Loucy (cell line): ENCODE results near the gene TGM2.

Source experiments
- H2AFZ ChIP-seq: fragments of 200-600 bp; sonication (generic); 2 replicates; pipeline ENCODE4 v1.6.0; 2016; ENCODE audit warnings: antibody characterized with exemption, mild to moderate bottlenecking, low read length, moderate library complexity
- H3F3A ChIP-seq: fragments of 200-600 bp; 2 replicates; pipeline ENCODE4 v1.6.0; 2016; ENCODE audit warnings: antibody characterized with exemption, low read depth, mild to moderate bottlenecking
- H3K27me3 ChIP-seq: fragments of 200-600 bp; sonication (generic); 2 replicates; pipeline ENCODE4 v1.6.1; 2014; ENCODE audit warnings: low read length, mild to moderate bottlenecking; ENCODE audit not compliant: insufficient read depth, poor library complexity, severe bottlenecking
- H3K36me3 ChIP-seq: fragments of 200-600 bp; sonication (generic); 2 replicates; pipeline ENCODE4 v1.6.1; 2016; ENCODE audit warnings: low read length; ENCODE audit not compliant: insufficient read depth
- H3K4me1 ChIP-seq: fragments of 200-600 bp; sonication (generic); 2 replicates; pipeline ENCODE4 v1.5.1; 2014; ENCODE audit warnings: low read length, mild to moderate bottlenecking; ENCODE audit not compliant: insufficient read depth, poor library complexity, severe bottlenecking
- H3K4me2 ChIP-seq: fragments of 200-600 bp; sonication (generic); 2 replicates; pipeline ENCODE4 v1.6.0; 2014; ENCODE audit warnings: antibody characterized with exemption, low read length, low read depth, mild to moderate bottlenecking; ENCODE audit not compliant: poor library complexity, severe bottlenecking
- H3K4me3 ChIP-seq: fragments of 200-600 bp; sonication (generic); 2 replicates; pipeline ENCODE4 v1.5.1; 2014; ENCODE audit warnings: low read length, mild to moderate bottlenecking, mixed read lengths; ENCODE audit not compliant: poor library complexity, severe bottlenecking
- H3K79me2 ChIP-seq: fragments of 200-600 bp; sonication (generic); 2 replicates; pipeline ENCODE4 v1.6.1; 2014; ENCODE audit warnings: low read length; ENCODE audit not compliant: insufficient read depth
- H3K9ac ChIP-seq: fragments of 200-600 bp; sonication (generic); 2 replicates; pipeline ENCODE4 v1.6.0; 2014; ENCODE audit warnings: mild to moderate bottlenecking, low read depth, low read length, moderate library complexity; ENCODE audit not compliant: poor library complexity, severe bottlenecking
- H3K9me2 ChIP-seq: fragments of 200-600 bp; sonication (generic); replicated peaks from 2 replicates; pipeline ENCODE4 v1.6.1; 2016; ENCODE audit warnings: low read depth, low read length, mixed read lengths
- H3K9me3 ChIP-seq: fragments of 200-600 bp; sonication (generic); 2 replicates; pipeline ENCODE4 v1.6.1; 2014; ENCODE audit warnings: mild to moderate bottlenecking, antibody characterized with exemption, low read length, low read depth; ENCODE audit not compliant: insufficient read depth
- H4K20me1 ChIP-seq: fragments of 200-600 bp; sonication (generic); 2 replicates; pipeline ENCODE4 v1.6.0; 2014; ENCODE audit warnings: antibody characterized with exemption, low read length, mild to moderate bottlenecking; ENCODE audit not compliant: insufficient read depth, poor library complexity, severe bottlenecking
- EZH2phosphoT487 ChIP-seq: fragments of 200-600 bp; IDR thresholded peaks from 2 replicates; pipeline ENCODE4 v1.6.1; 2018; ENCODE audit warnings: antibody characterized with exemption, mild to moderate bottlenecking, moderate library complexity, borderline replicate concordance
- TF ChIP-seq, protein P1 (sequence below): fragments of 200-600 bp; sonication (generic); conservative IDR thresholded peaks from 2 replicates; pipeline ENCODE4 v1.5.1; 2014; ENCODE audit warnings: mild to moderate bottlenecking, antibody characterized with exemption, low read length

TGM2 gene

GRCh38 chr20:38084425-38084951, 80.6 kb downstream of the TGM2 start:
- Histone ChIP-seq H2AFZ (no peak overlapping the region), H3K9ac (no peak overlapping the region), H3K4me2 (no peak overlapping the region), H3K36me3 (peaks cover 91% of the 10 kb centered on the region; the same call in 1 of the 2 replicates), H3F3A (no peaks in the 10 kb centered on the region), H3K4me1 (no peaks in the 10 kb centered on the region), H3K27me3 (no peaks in the 10 kb centered on the region), H4K20me1 (no peaks in the 10 kb centered on the region), H3K9me3 (no peaks in the 10 kb centered on the region), H3K9me2 (no peaks in the 10 kb centered on the region), H3K4me3 (no peak overlapping the region), H3K79me2 (peaks cover 29% of the 10 kb centered on the region)
- TF ChIP-seq EZH2phosphoT487: no peak
- TF ChIP-seq, protein P1, sequence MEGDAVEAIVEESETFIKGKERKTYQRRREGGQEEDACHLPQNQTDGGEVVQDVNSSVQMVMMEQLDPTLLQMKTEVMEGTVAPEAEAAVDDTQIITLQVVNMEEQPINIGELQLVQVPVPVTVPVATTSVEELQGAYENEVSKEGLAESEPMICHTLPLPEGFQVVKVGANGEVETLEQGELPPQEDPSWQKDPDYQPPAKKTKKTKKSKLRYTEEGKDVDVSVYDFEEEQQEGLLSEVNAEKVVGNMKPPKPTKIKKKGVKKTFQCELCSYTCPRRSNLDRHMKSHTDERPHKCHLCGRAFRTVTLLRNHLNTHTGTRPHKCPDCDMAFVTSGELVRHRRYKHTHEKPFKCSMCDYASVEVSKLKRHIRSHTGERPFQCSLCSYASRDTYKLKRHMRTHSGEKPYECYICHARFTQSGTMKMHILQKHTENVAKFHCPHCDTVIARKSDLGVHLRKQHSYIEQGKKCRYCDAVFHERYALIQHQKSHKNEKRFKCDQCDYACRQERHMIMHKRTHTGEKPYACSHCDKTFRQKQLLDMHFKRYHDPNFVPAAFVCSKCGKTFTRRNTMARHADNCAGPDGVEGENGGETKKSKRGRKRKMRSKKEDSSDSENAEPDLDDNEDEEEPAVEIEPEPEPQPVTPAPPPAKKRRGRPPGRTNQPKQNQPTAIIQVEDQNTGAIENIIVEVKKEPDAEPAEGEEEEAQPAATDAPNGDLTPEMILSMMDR: no peak

- Histone ChIP-seq H3K9me3 (no peaks in the 10 kb centered on the region), H4K20me1 (no peaks in the 10 kb centered on the region), H3F3A (no peaks in the 10 kb centered on the region), H3K4me3 (no peak overlapping the region), H3K9me2 (no peaks in the 10 kb centered on the region), H3K79me2 (peaks cover 33% of the 10 kb centered on the region), H3K9ac (no peak overlapping the region), H2AFZ (no peak overlapping the region), H3K4me2 (no peak overlapping the region), H3K27me3 (no peaks in the 10 kb centered on the region), H3K4me1 (no peaks in the 10 kb centered on the region), H3K36me3 (peaks cover 91% of the 10 kb centered on the region; the same call in 1 of the 2 replicates)
- TF ChIP-seq EZH2phosphoT487: no peak
- TF ChIP-seq, protein P1: no peak
Measured at GRCh38 chr20:38083338-38084048, 81.6 kb downstream of the TGM2 start.

DNA sequence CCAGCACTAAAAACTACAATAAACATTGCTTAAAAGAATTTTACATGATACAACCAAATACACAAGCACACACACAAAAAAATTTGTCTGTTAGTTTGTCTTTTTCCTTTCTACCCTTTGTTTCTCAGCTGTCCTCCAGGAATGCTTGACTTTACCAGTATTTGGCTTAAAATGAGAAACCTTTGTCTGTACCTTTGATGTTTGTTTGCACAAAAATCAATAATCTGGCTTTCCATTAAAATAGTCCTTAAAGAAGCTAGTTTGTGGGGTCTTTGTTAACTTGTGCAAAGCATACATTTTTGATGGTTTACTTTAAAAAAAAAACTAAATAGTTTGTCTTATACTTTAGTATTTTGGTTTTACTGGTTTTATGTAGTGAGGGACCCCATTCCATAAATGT, 82.2 kb downstream of the TGM2 start:
- no peak overlapping the region for H3K9ac ChIP-seq
- no peaks in the 10 kb centered on the region for H3K9me2 ChIP-seq
- H4K20me1 ChIP-seq: no peaks in the 10 kb centered on the region
- TF ChIP-seq EZH2phosphoT487: no peak
- TF ChIP-seq, protein P1: no peak
- no peak overlapping the region for H3K4me3 ChIP-seq
- peaks cover 91% of the 10 kb centered on the region; the same call in 1 of the 2 replicates for H3K36me3 ChIP-seq
- no peak overlapping the region for H3K4me2 ChIP-seq
- no peaks in the 10 kb centered on the region for H3K27me3 ChIP-seq
- H3K79me2 ChIP-seq: peaks cover 33% of the 10 kb centered on the region
- no peaks in the 10 kb centered on the region for H3F3A ChIP-seq
- H3K4me1 ChIP-seq: no peaks in the 10 kb centered on the region
- H3K9me3 ChIP-seq: no peaks in the 10 kb centered on the region
- H2AFZ ChIP-seq: no peak overlapping the region
